ENCODE measurements around the gene SLC28A1.

- TF ChIP-seq EZH2 (IDR thresholded peaks at IDR 0.05; ENCODE audit: insufficient read depth, poor library complexity, severe bottlenecking) (no peak), EZH2phosphoT487 (IDR thresholded peaks at IDR 0.05; ENCODE audit: insufficient read depth, low read depth) (no peak)
Measured at GRCh38 chr15:84913360-84913723, 28.9 kb downstream of the SLC28A1 start.

All from GM23248 (cell line).